Activated CD4-positive, alpha-beta memory T cell treated with anti-CD3 and anti-CD28 coated beads for 36 hours (primary cell): Measurements from ENCODE around the gene CCL17. TPM values are rescaled to one million over a fixed set of nuclear protein-coding genes. Genes with fewer than 3 reads are reported as not detected.
A peak's percentile ranks its signal among the peaks of the same experiment; 100 is the strongest.
"Not testable (repeated sequence)": the region's sequence is repeated elsewhere in the genome, so short reads cannot be mapped to it uniquely, and the experiment has no call there.

Experiments
- CTCF ChIA-PET: fragments of 350-600 bp; sonication (Branson Sonifier 250); formaldehyde crosslinking; loops from one replicate; lab custom pipeline; 2021; ENCODE audit warnings: antibody characterized with exemption, inconsistent platforms; lab: Charles Lee
- POLR2A ChIA-PET: fragments of 350-600 bp; sonication (Branson Sonifier 250); formaldehyde crosslinking; loops from one replicate; lab custom pipeline; 2021; ENCODE audit warnings: antibody characterized with exemption; lab: Charles Lee
- DNase-seq: peaks from one replicate; pipeline ENCODE4 v3.0.0-alpha.2; 2020
- H3K27ac Mint-ChIP-seq: one replicate; pipeline ENCODE4 v1.8.0; 2021; ENCODE audit warnings: mixed read lengths
- H3K27me3 Mint-ChIP-seq: one replicate; pipeline ENCODE4 v1.8.0; 2021; ENCODE audit warnings: mixed read lengths
- H3K36me3 Mint-ChIP-seq: one replicate; pipeline ENCODE4 v1.8.0; 2021; ENCODE audit warnings: mixed read lengths
- H3K4me1 Mint-ChIP-seq: one replicate; pipeline ENCODE4 v1.8.0; 2021; ENCODE audit warnings: low read depth, mixed read lengths
- H3K4me3 Mint-ChIP-seq: one replicate; pipeline ENCODE4 v1.8.0; 2021; ENCODE audit warnings: mild to moderate bottlenecking, mixed read lengths
- H3K9me3 Mint-ChIP-seq: one replicate; pipeline ENCODE4 v1.8.0; 2021; ENCODE audit warnings: mixed read lengths
- intact Hi-C: fragments of 100-400 bp; cut with micrococcal nuclease; formaldehyde crosslinking; loops from one replicate; pipeline ENCODE4 v1.15.1; 2023
- total RNA-seq, 2 experiments: library from RNA; stranded (reverse); gene quantifications; one replicate each; pipeline ENCODE4 v1.2.3, GENCODE V29; 2021

CCL17 gene
- total RNA-seq, 2 experiments from 2014 or later = 1.6 to 3.1 TPM

- intact Hi-C loops = no loop called here
- POLR2A ChIA-PET = interaction anchor here (0.6 kb wide), 1 partner anchor 497 kb away, joined by 3 read pairs; no protein-coding TSS in a partner anchor
- peaks cover 32% of the 10 kb centered on the region for H3K36me3 Mint-ChIP-seq
- no peak overlapping the region for H3K27ac Mint-ChIP-seq
- H3K4me1 Mint-ChIP-seq = no peaks in the 10 kb centered on the region
- H3K4me3 Mint-ChIP-seq = no peak overlapping the region
- no peaks in the 10 kb centered on the region for H3K27me3 Mint-ChIP-seq
- H3K9me3 Mint-ChIP-seq = no peaks in the 10 kb centered on the region
- DNase-seq = no peak
- CTCF ChIA-PET = interaction anchor here (0.9 to 2.5 kb wide), 2 partner anchors 10 to 127 kb away, joined by 3 to 12 read pairs; no protein-coding TSS in a partner anchor
These were observed 22.7 kb downstream of the CCL17 start for GRCh38 chr16:57427307-57427706.

GRCh38 chr16:57427824-57428223 is 23.3 kb downstream of the CCL17 start:
- H3K36me3 Mint-ChIP-seq = peaks cover 36% of the 10 kb centered on the region
- no peak overlapping the region for H3K4me3 Mint-ChIP-seq
- no peaks in the 10 kb centered on the region for H3K9me3 Mint-ChIP-seq
- ChIA-PET CTCF (no interaction called here), POLR2A (no interaction called here)
- H3K4me1 Mint-ChIP-seq = peaks cover 1% of the 10 kb centered on the region
- DNase-seq = no peak
- no peaks in the 10 kb centered on the region for H3K27me3 Mint-ChIP-seq
- no peak overlapping the region for H3K27ac Mint-ChIP-seq
- intact Hi-C loops = no loop called here

GRCh38 chr16:57430955-57431354 is 26.4 kb downstream of the CCL17 start:
- CTCF ChIA-PET = interaction anchor here (0.7 to 2.8 kb wide), 2 partner anchors 13 to 89 kb away, joined by 3 to 24 read pairs; no protein-coding TSS in a partner anchor
- H3K36me3 Mint-ChIP-seq = peaks cover 57% of the 10 kb centered on the region

GRCh38 chr16:57432505-57432904 is 27.9 kb downstream of the CCL17 start:
- H3K4me1 Mint-ChIP-seq = peaks cover 4% of the 10 kb centered on the region
- no peak overlapping the region for H3K4me3 Mint-ChIP-seq
- H3K27me3 Mint-ChIP-seq = no peaks in the 10 kb centered on the region
- DNase-seq = no peak
- ChIA-PET POLR2A (no interaction called here), CTCF (interaction anchor here (1.7 to 2.2 kb wide), 3 partner anchors 15 to 87 kb away, joined by 5 to 12 read pairs (median 6); no protein-coding TSS in a partner anchor)
- no peak overlapping the region for H3K27ac Mint-ChIP-seq
- intact Hi-C loops = no loop called here
- peaks cover 58% of the 10 kb centered on the region for H3K36me3 Mint-ChIP-seq
- H3K9me3 Mint-ChIP-seq = no peaks in the 10 kb centered on the region

More at GRCh38 chr16:57430955-57431354, 26.4 kb downstream of the CCL17 start:
- no peaks in the 10 kb centered on the region for H3K9me3 Mint-ChIP-seq
- DNase-seq = no peak
- peaks cover 4% of the 10 kb centered on the region for H3K4me1 Mint-ChIP-seq
- H3K4me3 Mint-ChIP-seq = no peak overlapping the region
- POLR2A ChIA-PET = interaction anchor here (1.7 kb wide), 1 partner anchor 16 kb away, joined by 4 read pairs; the partner anchor contains the start of genes CIAPIN1 and COQ9
- H3K27ac Mint-ChIP-seq = no peak overlapping the region
- no peaks in the 10 kb centered on the region for H3K27me3 Mint-ChIP-seq
- intact Hi-C loops = no loop called here

- Mint-ChIP-seq H3K4me1 (peaks cover 4% of the 10 kb centered on the region), H3K9me3 (no peaks in the 10 kb centered on the region), H3K27ac (no peak overlapping the region), H3K4me3 (no peak overlapping the region), H3K36me3 (peaks cover 53% of the 10 kb centered on the region), H3K27me3 (no peaks in the 10 kb centered on the region)
- CTCF ChIA-PET = interaction anchor here (1.7 to 2.2 kb wide), 3 partner anchors 16 to 87 kb away, joined by 5 to 12 read pairs (median 6); no protein-coding TSS in a partner anchor
- DNase-seq = no peak
- POLR2A ChIA-PET = no interaction called here
- intact Hi-C loops = no loop called here
These were observed 28.4 kb downstream of the CCL17 start for GRCh38 chr16:57432989-57433388.

GRCh38 chr16:57434003-57434402 is 29.4 kb downstream of the CCL17 start:
- Mint-ChIP-seq H3K4me3 (no peak overlapping the region), H3K36me3 (peaks cover 50% of the 10 kb centered on the region), H3K27me3 (no peaks in the 10 kb centered on the region), H3K9me3 (no peaks in the 10 kb centered on the region), H3K27ac (no peak overlapping the region), H3K4me1 (peaks cover 4% of the 10 kb centered on the region)
- intact Hi-C loops = no loop called here
- ChIA-PET CTCF (interaction anchor here (0.6 to 2.2 kb wide), 3 partner anchors 17 to 122 kb away, joined by 3 to 12 read pairs (median 5); no protein-coding TSS in a partner anchor), POLR2A (no interaction called here)
- DNase-seq = no peak

GRCh38 chr16:57435838-57436237 is 31.3 kb downstream of the CCL17 start:
- peaks cover 4% of the 10 kb centered on the region for H3K4me1 Mint-ChIP-seq
- no peak for DNase-seq
- no peak overlapping the region for H3K4me3 Mint-ChIP-seq
- H3K27me3 Mint-ChIP-seq = no peaks in the 10 kb centered on the region
- H3K9me3 Mint-ChIP-seq = peaks cover 12% of the 10 kb centered on the region
- H3K27ac Mint-ChIP-seq = no peak overlapping the region
- intact Hi-C loops = no loop called here
- H3K36me3 Mint-ChIP-seq = peaks cover 59% of the 10 kb centered on the region
- CTCF ChIA-PET = interaction anchor here (0.8 kb wide), 1 partner anchor 18 kb away, joined by 3 read pairs; no protein-coding TSS in a partner anchor
- POLR2A ChIA-PET = no interaction called here

GRCh38 chr16:57439947-57440346 is 35.4 kb downstream of the CCL17 start:
- POLR2A ChIA-PET, H3K4me3 Mint-ChIP-seq, DNase-seq, H3K4me1 Mint-ChIP-seq, intact Hi-C loops, H3K27me3 Mint-ChIP-seq, H3K27ac Mint-ChIP-seq: not testable (repeated sequence)
- CTCF ChIA-PET = interaction anchor here (0.6 to 1.5 kb wide), 4 partner anchors 14 to 80 kb away, joined by 3 to 4 read pairs (median 3); partner anchors contain the start of gene POLR2C
- Mint-ChIP-seq H3K36me3 (peaks cover 43% of the 10 kb centered on the region), H3K9me3 (peaks cover 16% of the 10 kb centered on the region)

GRCh38 chr16:57440551-57440950 is 36.0 kb downstream of the CCL17 start:
- Mint-ChIP-seq H3K36me3 (peaks cover 40% of the 10 kb centered on the region), H3K9me3 (peaks cover 16% of the 10 kb centered on the region)
- H3K4me3 Mint-ChIP-seq, DNase-seq, H3K4me1 Mint-ChIP-seq, H3K27ac Mint-ChIP-seq, H3K27me3 Mint-ChIP-seq, intact Hi-C loops, POLR2A ChIA-PET: not testable (repeated sequence)
- CTCF ChIA-PET = interaction anchor here (0.6 to 2.3 kb wide), 4 partner anchors 15 to 80 kb away, joined by 3 to 8 read pairs (median 3); partner anchors contain the start of gene POLR2C

- peaks cover 28% of the 10 kb centered on the region for H3K4me1 Mint-ChIP-seq
- H3K27ac Mint-ChIP-seq = no peak overlapping the region
- peaks cover 15% of the 10 kb centered on the region for H3K9me3 Mint-ChIP-seq
- H3K27me3 Mint-ChIP-seq = no peaks in the 10 kb centered on the region
- H3K36me3 Mint-ChIP-seq = peaks cover 21% of the 10 kb centered on the region
- CTCF ChIA-PET = interaction anchor here (0.5 to 7.5 kb wide), 9 partner anchors 11 to 287 kb away, joined by 3 to 51 read pairs (median 4); partner anchors contain the start of gene POLR2C
- intact Hi-C loops = no loop called here
- POLR2A ChIA-PET = no interaction called here
- DNase-seq = no peak
- H3K4me3 Mint-ChIP-seq = no peak overlapping the region
These were observed 40.1 kb downstream of the CCL17 start for GRCh38 chr16:57444711-57445110.

GRCh38 chr16:57445510-57445909 is 40.9 kb downstream of the CCL17 start:
- ChIA-PET POLR2A (interaction anchor here (3.9 kb wide), 1 partner anchor 17 kb away, joined by 26 read pairs; the partner anchor contains the start of gene POLR2C), CTCF (interaction anchor here (0.5 to 7.5 kb wide), 4 partner anchors 11 to 74 kb away, joined by 3 to 51 read pairs (median 7); partner anchors contain the start of gene POLR2C)
- DNase-seq = no peak
- Mint-ChIP-seq H3K4me3 (no peak overlapping the region), H3K27me3 (no peaks in the 10 kb centered on the region), H3K4me1 (peaks cover 28% of the 10 kb centered on the region), H3K9me3 (peaks cover 7% of the 10 kb centered on the region), H3K36me3 (peaks cover 13% of the 10 kb centered on the region), H3K27ac (no peak overlapping the region)
- intact Hi-C loops = no loop called here

GRCh38 chr16:57446531-57447185 is 42.1 kb downstream of the CCL17 start:
- CTCF ChIA-PET = interaction anchor here (0.7 to 7.5 kb wide), 12 partner anchors 14 to 146 kb away, joined by 3 to 51 read pairs (median 4); partner anchors contain the start of genes DOK4 and POLR2C
- intact Hi-C loops = loop anchor here (1.0 to 2.0 kb wide), 4 partner anchors 16 to 260 kb away; partner anchors contain the start of genes ARL2BP, POLR2C, PSME3IP1 and RSPRY1
- H3K4me1 Mint-ChIP-seq = peaks cover 28% of the 10 kb centered on the region
- H3K36me3 Mint-ChIP-seq = peaks cover 5% of the 10 kb centered on the region
- H3K27ac Mint-ChIP-seq = peak overlapping the region; percentile 70
- no peaks in the 10 kb centered on the region for H3K9me3 Mint-ChIP-seq
- H3K27me3 Mint-ChIP-seq = no peaks in the 10 kb centered on the region
- peak; percentile 41 for DNase-seq
- H3K4me3 Mint-ChIP-seq = peak overlapping the region; percentile 91
- POLR2A ChIA-PET = interaction anchor here (0.6 to 3.9 kb wide), 14 partner anchors 8 to 458 kb away, joined by 3 to 26 read pairs (median 4); partner anchors contain the start of genes KATNB1, NLRC5 and POLR2C
